ENCODE measurements around the gene FBXL14.

GRCh38 chr12:1607940-1608712 lies 13.7 kb upstream of the FBXL14 start:
- no peak for TF ChIP-seq JUN (IDR thresholded peaks at IDR 0.05)
- TF ChIP-seq CTCF (IDR thresholded peaks at IDR 0.05), result no peak
- TF ChIP-seq HOXA7 (CRISPR knock-in tag; IDR thresholded peaks at IDR 0.05), result no peak
- no peak for TF ChIP-seq ZNF302 (CRISPR knock-in tag; IDR thresholded peaks at IDR 0.05)
- TF ChIP-seq MAX (IDR thresholded peaks at IDR 0.05), result no peak
- no peak for TF ChIP-seq USF2 (IDR thresholded peaks at IDR 0.05)
- TF ChIP-seq CHD2 (IDR thresholded peaks at IDR 0.05; ENCODE audit: low read length, partially characterized antibody), result no peak
- TF ChIP-seq SMC3 (IDR thresholded peaks at IDR 0.05), result no peak
- no peak for TF ChIP-seq RAD21 (conservative IDR thresholded peaks at IDR 0.05 in 1 of 2, IDR thresholded peaks at IDR 0.05 in 1 of 2)
- no peak for TF ChIP-seq MAZ (IDR thresholded peaks at IDR 0.05; ENCODE audit: borderline replicate concordance, low read depth, low read length)
- no peak for TF ChIP-seq POLR2AphosphoS2 (conservative IDR thresholded peaks at IDR 0.05; ENCODE audit: low read length)
- TF ChIP-seq CEBPB (IDR thresholded peaks at IDR 0.05), result no peak
- TF ChIP-seq FOSL2 (IDR thresholded peaks at IDR 0.05), result no peak
- no peak for TF ChIP-seq FOSL2 (CRISPR knock-in tag; IDR thresholded peaks at IDR 0.05)
